Astrocyte (in vitro differentiated cells and primary cell): Measurements from ENCODE around the gene UQCC5. TPM values are rescaled to one million over a fixed set of nuclear protein-coding genes. Genes with fewer than 3 reads are reported as not detected.

Source experiments
- DNase-seq: peaks from one replicate; pipeline ENCODE4 v3.0.0-alpha.2; 2010; ENCODE audit warnings: low read depth
- FAIRE-seq: peaks from 2 replicates; lab custom pipeline; 2011; peaks lifted over from hg19 to GRCh38; lab: Jason Lieb, UNC
- H2AFZ ChIP-seq: 2 replicates; pipeline ENCODE4 v1.6.0; 2012; ENCODE audit warnings: low read depth, low read length, inconsistent platforms
- H3K27ac ChIP-seq: 2 replicates; pipeline ENCODE4 v1.5.1; 2011; ENCODE audit warnings: low read depth, low read length, inconsistent platforms
- H3K27me3 ChIP-seq: 2 replicates; pipeline ENCODE4 v1.6.0; 2011; ENCODE audit warnings: low read length, inconsistent platforms; ENCODE audit not compliant: insufficient read depth
- H3K36me3 ChIP-seq: 2 replicates; pipeline ENCODE4 v1.5.1; 2011; ENCODE audit warnings: low read length, inconsistent platforms; ENCODE audit not compliant: insufficient read depth
- H3K4me1 ChIP-seq: 2 replicates; pipeline ENCODE4 v1.5.1; 2011; ENCODE audit warnings: low read length, inconsistent platforms; ENCODE audit not compliant: insufficient read depth
- H3K4me2 ChIP-seq: 2 replicates; pipeline ENCODE4 v1.6.0; 2012; ENCODE audit warnings: low read length, inconsistent platforms
- H3K4me3 ChIP-seq: 2 replicates; pipeline ENCODE4 v1.5.1; 2011; ENCODE audit warnings: low read depth, mild to moderate bottlenecking, low read length, inconsistent platforms; ENCODE audit not compliant: insufficient read depth
- H3K79me2 ChIP-seq: 2 replicates; pipeline ENCODE4 v1.6.0; 2012; ENCODE audit warnings: mild to moderate bottlenecking, low read length, inconsistent platforms; ENCODE audit not compliant: insufficient read depth
- H3K9ac ChIP-seq: 2 replicates; pipeline ENCODE4 v1.6.0; 2012; ENCODE audit warnings: mild to moderate bottlenecking, low read length, inconsistent platforms
- H3K9me3 ChIP-seq: 2 replicates; pipeline ENCODE4 v1.5.1; 2012; ENCODE audit warnings: low read depth, mild to moderate bottlenecking, low read length, inconsistent platforms; ENCODE audit not compliant: insufficient read depth
- H4K20me1 ChIP-seq: 2 replicates; pipeline ENCODE4 v1.6.0; 2012; ENCODE audit warnings: low read length, inconsistent platforms; ENCODE audit not compliant: insufficient read depth
- H3K27ac Mint-ChIP-seq: one replicate; pipeline ENCODE4 v1.8.0; 2021; ENCODE audit warnings: mild to moderate bottlenecking, mixed read lengths; ENCODE audit not compliant: unreplicated experiment
- H3K27me3 Mint-ChIP-seq: one replicate; pipeline ENCODE4 v1.8.0; 2021; ENCODE audit warnings: low read depth, mixed read lengths; ENCODE audit not compliant: unreplicated experiment
- H3K36me3 Mint-ChIP-seq: one replicate; pipeline ENCODE4 v1.8.0; 2021; ENCODE audit warnings: low read depth, mixed read lengths; ENCODE audit not compliant: unreplicated experiment
- H3K4me1 Mint-ChIP-seq: one replicate; pipeline ENCODE4 v1.8.0; 2021; ENCODE audit warnings: low read depth, mixed read lengths; ENCODE audit not compliant: unreplicated experiment
- H3K4me3 Mint-ChIP-seq: one replicate; pipeline ENCODE4 v1.8.0; 2021; ENCODE audit warnings: mild to moderate bottlenecking, moderate library complexity, mixed read lengths; ENCODE audit not compliant: unreplicated experiment
- H3K9me3 Mint-ChIP-seq: one replicate; pipeline ENCODE4 v1.8.0; 2021; ENCODE audit warnings: mild to moderate bottlenecking, mixed read lengths; ENCODE audit not compliant: unreplicated experiment
- CTCF ChIP-seq: IDR thresholded peaks from 2 replicates; pipeline ENCODE4 v1.5.1; 2011; ENCODE audit warnings: low read depth, mild to moderate bottlenecking, inconsistent platforms, low read length, moderate library complexity; ENCODE audit not compliant: insufficient read depth
- EZH2 ChIP-seq: IDR thresholded peaks from 2 replicates; pipeline ENCODE4 v1.6.1; 2012; ENCODE audit warnings: mild to moderate bottlenecking, low read length, inconsistent platforms; ENCODE audit not compliant: insufficient read depth
- total RNA-seq: library from RNA; stranded (reverse); gene quantifications from 2 replicates; pipeline ENCODE4 v1.2.1, GENCODE V29; 2021

UQCC5 gene
- total RNA-seq, 1 donor from 2014 or later: 22.9 TPM

GRCh38 chr3:52506266-52506966, 30.0 kb upstream of the UQCC5 start:
- Mint-ChIP-seq H3K27ac (no peak overlapping the region), H3K4me3 (no peak overlapping the region), H3K9me3 (no peaks in the 10 kb centered on the region), H3K36me3 (no peaks in the 10 kb centered on the region), H3K4me1 (peaks cover 4% of the 10 kb centered on the region), H3K27me3 (peaks cover 31% of the 10 kb centered on the region)
- Histone ChIP-seq H3K4me2 (no peak overlapping the region), H2AFZ (no peak overlapping the region), H3K4me1 (peaks cover 6% of the 10 kb centered on the region), H4K20me1 (no peaks in the 10 kb centered on the region), H3K9me3 (no peaks in the 10 kb centered on the region), H3K27ac (no peak overlapping the region), H3K9ac (no peak overlapping the region), H3K79me2 (no peaks in the 10 kb centered on the region), H3K27me3 (no peaks in the 10 kb centered on the region), H3K36me3 (no peaks in the 10 kb centered on the region), H3K4me3 (no peak overlapping the region)
- DNase-seq (no peak), FAIRE-seq (no peak)
- TF ChIP-seq CTCF: no peak
- TF ChIP-seq EZH2: no peak

- Histone ChIP-seq H3K9me3 (no peaks in the 10 kb centered on the region), H3K9ac (no peak overlapping the region), H3K27ac (no peak overlapping the region), H3K79me2 (no peaks in the 10 kb centered on the region), H3K4me1 (peaks cover 6% of the 10 kb centered on the region), H3K4me3 (no peak overlapping the region), H2AFZ (no peak overlapping the region), H4K20me1 (no peaks in the 10 kb centered on the region), H3K36me3 (no peaks in the 10 kb centered on the region), H3K27me3 (peaks cover under 1% of the 10 kb centered on the region), H3K4me2 (no peak overlapping the region)
- TF ChIP-seq CTCF (no peak), EZH2 (no peak)
- H3K36me3 Mint-ChIP-seq: no peaks in the 10 kb centered on the region
- H3K27me3 Mint-ChIP-seq: peaks cover 36% of the 10 kb centered on the region
- H3K4me1 Mint-ChIP-seq: peaks cover 4% of the 10 kb centered on the region
- H3K4me3 Mint-ChIP-seq: no peak overlapping the region
- DNase-seq (peak; percentile 26), FAIRE-seq (no peak)
- peak overlapping the region; percentile 64 for H3K27ac Mint-ChIP-seq
- H3K9me3 Mint-ChIP-seq: no peaks in the 10 kb centered on the region
Measured at GRCh38 chr3:52507359-52507758, 29.0 kb upstream of the UQCC5 start.

GRCh38 chr3:52509753-52510328, 26.6 kb upstream of the UQCC5 start:
- Mint-ChIP-seq H3K9me3 (no peaks in the 10 kb centered on the region), H3K27me3 (peaks cover 44% of the 10 kb centered on the region), H3K4me3 (no peak overlapping the region), H3K4me1 (peaks cover 4% of the 10 kb centered on the region), H3K36me3 (no peaks in the 10 kb centered on the region), H3K27ac (no peak overlapping the region)
- no peak for DNase-seq
- Histone ChIP-seq H3K9me3 (no peaks in the 10 kb centered on the region), H3K4me3 (no peak overlapping the region), H3K4me1 (peaks cover 6% of the 10 kb centered on the region), H3K9ac (no peak overlapping the region), H3K36me3 (no peaks in the 10 kb centered on the region), H3K4me2 (no peak overlapping the region), H2AFZ (no peak overlapping the region), H4K20me1 (no peaks in the 10 kb centered on the region), H3K79me2 (no peaks in the 10 kb centered on the region), H3K27me3 (peaks cover 3% of the 10 kb centered on the region), H3K27ac (no peak overlapping the region)
- TF ChIP-seq CTCF (no peak), EZH2 (no peak)
- FAIRE-seq: no peak
